Astrocyte (in vitro differentiated cells and primary cell): Measurements from ENCODE around the gene LY6G5B. TPM values are rescaled to one million over a fixed set of nuclear protein-coding genes. Genes with fewer than 3 reads are reported as not detected.

ENCODE experiments used
- DNase-seq: peaks from one replicate; pipeline ENCODE4 v3.0.0-alpha.2; 2010; ENCODE audit warnings: low read depth
- FAIRE-seq: peaks from 2 replicates; lab custom pipeline; 2011; peaks lifted over from hg19 to GRCh38; lab: Jason Lieb, UNC
- H2AFZ ChIP-seq: 2 replicates; pipeline ENCODE4 v1.6.0; 2012; ENCODE audit warnings: low read depth, low read length, inconsistent platforms
- H3K27ac ChIP-seq: 2 replicates; pipeline ENCODE4 v1.5.1; 2011; ENCODE audit warnings: low read depth, low read length, inconsistent platforms
- H3K27me3 ChIP-seq: 2 replicates; pipeline ENCODE4 v1.6.0; 2011; ENCODE audit warnings: low read length, inconsistent platforms; ENCODE audit not compliant: insufficient read depth
- H3K36me3 ChIP-seq: 2 replicates; pipeline ENCODE4 v1.5.1; 2011; ENCODE audit warnings: low read length, inconsistent platforms; ENCODE audit not compliant: insufficient read depth
- H3K4me1 ChIP-seq: 2 replicates; pipeline ENCODE4 v1.5.1; 2011; ENCODE audit warnings: low read length, inconsistent platforms; ENCODE audit not compliant: insufficient read depth
- H3K4me2 ChIP-seq: 2 replicates; pipeline ENCODE4 v1.6.0; 2012; ENCODE audit warnings: low read length, inconsistent platforms
- H3K4me3 ChIP-seq: 2 replicates; pipeline ENCODE4 v1.5.1; 2011; ENCODE audit warnings: low read depth, mild to moderate bottlenecking, low read length, inconsistent platforms; ENCODE audit not compliant: insufficient read depth
- H3K79me2 ChIP-seq: 2 replicates; pipeline ENCODE4 v1.6.0; 2012; ENCODE audit warnings: mild to moderate bottlenecking, low read length, inconsistent platforms; ENCODE audit not compliant: insufficient read depth
- H3K9ac ChIP-seq: 2 replicates; pipeline ENCODE4 v1.6.0; 2012; ENCODE audit warnings: mild to moderate bottlenecking, low read length, inconsistent platforms
- H3K9me3 ChIP-seq: 2 replicates; pipeline ENCODE4 v1.5.1; 2012; ENCODE audit warnings: low read depth, mild to moderate bottlenecking, low read length, inconsistent platforms; ENCODE audit not compliant: insufficient read depth
- H4K20me1 ChIP-seq: 2 replicates; pipeline ENCODE4 v1.6.0; 2012; ENCODE audit warnings: low read length, inconsistent platforms; ENCODE audit not compliant: insufficient read depth
- H3K27ac Mint-ChIP-seq: one replicate; pipeline ENCODE4 v1.8.0; 2021; ENCODE audit warnings: mild to moderate bottlenecking, mixed read lengths; ENCODE audit not compliant: unreplicated experiment
- H3K27me3 Mint-ChIP-seq: one replicate; pipeline ENCODE4 v1.8.0; 2021; ENCODE audit warnings: low read depth, mixed read lengths; ENCODE audit not compliant: unreplicated experiment
- H3K36me3 Mint-ChIP-seq: one replicate; pipeline ENCODE4 v1.8.0; 2021; ENCODE audit warnings: low read depth, mixed read lengths; ENCODE audit not compliant: unreplicated experiment
- H3K4me1 Mint-ChIP-seq: one replicate; pipeline ENCODE4 v1.8.0; 2021; ENCODE audit warnings: low read depth, mixed read lengths; ENCODE audit not compliant: unreplicated experiment
- H3K4me3 Mint-ChIP-seq: one replicate; pipeline ENCODE4 v1.8.0; 2021; ENCODE audit warnings: mild to moderate bottlenecking, moderate library complexity, mixed read lengths; ENCODE audit not compliant: unreplicated experiment
- H3K9me3 Mint-ChIP-seq: one replicate; pipeline ENCODE4 v1.8.0; 2021; ENCODE audit warnings: mild to moderate bottlenecking, mixed read lengths; ENCODE audit not compliant: unreplicated experiment
- EZH2 ChIP-seq: IDR thresholded peaks from 2 replicates; pipeline ENCODE4 v1.6.1; 2012; ENCODE audit warnings: mild to moderate bottlenecking, low read length, inconsistent platforms; ENCODE audit not compliant: insufficient read depth
- total RNA-seq: library from RNA; stranded (reverse); gene quantifications from 2 replicates; pipeline ENCODE4 v1.2.1, GENCODE V29; 2021
- TF ChIP-seq, protein P1 (sequence below): IDR thresholded peaks from 2 replicates; pipeline ENCODE4 v1.5.1; 2011; ENCODE audit warnings: low read depth, mild to moderate bottlenecking, inconsistent platforms, low read length, moderate library complexity; ENCODE audit not compliant: insufficient read depth

Gene LY6G5B
- total RNA-seq, 1 donor from 2014 or later: 20.3 TPM

DNA sequence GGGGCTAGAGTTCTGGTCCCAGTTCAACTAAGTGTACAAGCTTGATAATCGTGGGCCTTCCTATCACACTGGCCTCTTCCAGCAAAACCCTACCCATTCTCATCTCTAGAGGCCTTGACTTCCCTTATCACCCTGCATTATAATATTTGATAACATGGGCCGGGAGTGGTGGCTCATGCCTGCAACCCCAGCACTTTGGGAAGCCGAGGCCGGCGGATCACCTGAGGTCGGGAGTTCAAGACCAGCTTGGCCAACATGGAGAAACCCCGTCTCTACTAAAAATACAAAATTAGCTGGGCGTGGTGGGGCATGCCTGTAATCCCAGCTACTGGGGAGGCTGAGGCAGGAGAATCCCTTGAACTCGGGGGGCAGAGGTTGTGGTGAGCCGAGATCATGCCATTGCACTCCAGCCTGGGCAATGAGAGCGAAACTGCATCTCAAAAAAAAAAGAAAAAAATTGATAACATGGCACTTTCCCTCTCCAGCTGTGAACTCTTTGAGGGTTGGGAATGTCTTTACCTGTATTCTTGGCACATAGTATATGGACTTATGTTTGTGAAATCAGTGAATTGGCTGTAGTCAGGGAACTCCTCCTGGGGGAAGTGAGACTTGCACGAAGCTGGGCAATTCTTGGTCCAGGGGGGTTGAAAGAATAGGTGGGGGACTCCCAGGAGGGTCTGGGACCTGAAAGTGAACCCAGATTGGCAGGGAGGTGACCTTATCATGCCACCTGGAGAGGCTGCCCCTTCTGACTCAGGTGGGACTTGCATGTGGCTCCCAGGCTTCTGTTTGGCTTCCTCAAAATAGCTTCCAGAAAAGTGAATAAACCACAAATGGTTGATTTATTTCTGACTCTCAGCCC lies 8.3 kb upstream of the LY6G5B start:
- Mint-ChIP-seq H3K27ac (peak overlapping the region; percentile 79), H3K4me3 (peak overlapping the region; percentile 83), H3K36me3 (peaks cover 15% of the 10 kb centered on the region), H3K9me3 (no peaks in the 10 kb centered on the region), H3K27me3 (no peaks in the 10 kb centered on the region), H3K4me1 (peaks cover 31% of the 10 kb centered on the region)
- Histone ChIP-seq H3K4me2 (peak overlapping the region; percentile 99), H4K20me1 (peaks cover 32% of the 10 kb centered on the region), H3K79me2 (peaks cover 83% of the 10 kb centered on the region), H3K27ac (peak overlapping the region; percentile 58), H3K4me1 (peaks cover 44% of the 10 kb centered on the region), H3K9me3 (no peaks in the 10 kb centered on the region), H3K36me3 (peaks cover 5% of the 10 kb centered on the region), H3K9ac (peak overlapping the region; percentile 85), H2AFZ (peak overlapping the region; percentile 40), H3K4me3 (peak overlapping the region; percentile 82), H3K27me3 (no peaks in the 10 kb centered on the region)
- DNase-seq: no peak
- TF ChIP-seq, protein P1, sequence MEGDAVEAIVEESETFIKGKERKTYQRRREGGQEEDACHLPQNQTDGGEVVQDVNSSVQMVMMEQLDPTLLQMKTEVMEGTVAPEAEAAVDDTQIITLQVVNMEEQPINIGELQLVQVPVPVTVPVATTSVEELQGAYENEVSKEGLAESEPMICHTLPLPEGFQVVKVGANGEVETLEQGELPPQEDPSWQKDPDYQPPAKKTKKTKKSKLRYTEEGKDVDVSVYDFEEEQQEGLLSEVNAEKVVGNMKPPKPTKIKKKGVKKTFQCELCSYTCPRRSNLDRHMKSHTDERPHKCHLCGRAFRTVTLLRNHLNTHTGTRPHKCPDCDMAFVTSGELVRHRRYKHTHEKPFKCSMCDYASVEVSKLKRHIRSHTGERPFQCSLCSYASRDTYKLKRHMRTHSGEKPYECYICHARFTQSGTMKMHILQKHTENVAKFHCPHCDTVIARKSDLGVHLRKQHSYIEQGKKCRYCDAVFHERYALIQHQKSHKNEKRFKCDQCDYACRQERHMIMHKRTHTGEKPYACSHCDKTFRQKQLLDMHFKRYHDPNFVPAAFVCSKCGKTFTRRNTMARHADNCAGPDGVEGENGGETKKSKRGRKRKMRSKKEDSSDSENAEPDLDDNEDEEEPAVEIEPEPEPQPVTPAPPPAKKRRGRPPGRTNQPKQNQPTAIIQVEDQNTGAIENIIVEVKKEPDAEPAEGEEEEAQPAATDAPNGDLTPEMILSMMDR: no peak
- TF ChIP-seq EZH2: no peak
- no peak for FAIRE-seq

DNA sequence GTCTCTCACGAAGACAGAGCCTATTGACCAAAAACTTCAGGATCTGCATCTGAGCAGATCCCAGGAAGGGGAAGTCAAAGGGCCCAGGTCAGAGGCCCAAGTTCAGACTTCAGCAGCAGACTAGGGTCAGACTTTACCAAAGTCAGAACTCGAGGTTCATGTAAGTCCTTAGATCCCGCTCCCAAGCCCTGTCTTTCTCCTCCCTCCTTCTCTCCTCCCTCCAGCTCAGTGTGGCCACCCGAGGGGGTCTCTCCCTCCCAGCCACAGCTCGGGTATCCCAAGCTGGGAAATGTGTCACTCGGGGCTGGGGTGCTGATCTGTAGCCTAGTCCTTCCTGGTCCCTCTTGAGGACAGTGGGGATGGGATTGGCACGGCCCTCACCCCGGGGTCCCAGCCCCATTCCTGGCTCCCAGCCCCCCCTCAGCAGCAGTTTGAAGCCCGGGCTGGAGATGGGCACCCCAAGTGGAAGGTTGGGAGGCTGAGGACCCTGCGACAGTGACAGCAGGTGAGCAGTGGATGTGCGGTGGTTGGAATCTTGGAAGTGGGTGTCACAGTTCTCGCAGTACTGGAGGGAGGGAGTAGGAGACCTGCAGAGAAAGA lies 7.6 kb upstream of the LY6G5B start:
- no peaks in the 10 kb centered on the region for H3K27me3 ChIP-seq
- DNase-seq (no peak), FAIRE-seq (no peak)
- peaks cover 30% of the 10 kb centered on the region for H4K20me1 ChIP-seq
- Mint-ChIP-seq H3K27ac (no peak overlapping the region), H3K9me3 (no peaks in the 10 kb centered on the region), H3K36me3 (peaks cover 12% of the 10 kb centered on the region), H3K4me3 (peak overlapping the region; percentile 54), H3K27me3 (no peaks in the 10 kb centered on the region), H3K4me1 (peaks cover 36% of the 10 kb centered on the region)
- peaks cover 50% of the 10 kb centered on the region for H3K4me1 ChIP-seq
- peaks cover 87% of the 10 kb centered on the region for H3K79me2 ChIP-seq
- H2AFZ ChIP-seq: no peak overlapping the region
- TF ChIP-seq, protein P1: no peak
- TF ChIP-seq EZH2: no peak
- H3K4me3 ChIP-seq: no peak overlapping the region
- peak overlapping the region; percentile 98 for H3K4me2 ChIP-seq
- H3K9ac ChIP-seq: no peak overlapping the region
- no peaks in the 10 kb centered on the region for H3K9me3 ChIP-seq
- H3K27ac ChIP-seq: no peak overlapping the region
- peaks cover 5% of the 10 kb centered on the region for H3K36me3 ChIP-seq
